Suprapubic skin (tissue), 3 donors: ENCODE data around the gene NRG3.

Experiments
- POLR2AphosphoS5 ChIP-seq, 3 donors: sonication (generic); formaldehyde crosslinking; IDR thresholded peaks; one replicate each; pipeline ENCODE4 v1.6.1; 2017; ENCODE audit warnings: antibody characterized with exemption in 3 of 3
- TF ChIP-seq, protein P1 (sequence below), 2 donors: fragments of 200-600 bp in 1 of 2; fragments of 450-650 bp in 1 of 2; sonication (generic) in 1 of 2; IDR thresholded peaks; one replicate each; pipeline ENCODE4 v1.5.1; 2016 to 2019; ENCODE audit warnings: antibody characterized with exemption in 2 of 2, mild to moderate bottlenecking in 1 of 2, moderate library complexity in 1 of 2

DNA sequence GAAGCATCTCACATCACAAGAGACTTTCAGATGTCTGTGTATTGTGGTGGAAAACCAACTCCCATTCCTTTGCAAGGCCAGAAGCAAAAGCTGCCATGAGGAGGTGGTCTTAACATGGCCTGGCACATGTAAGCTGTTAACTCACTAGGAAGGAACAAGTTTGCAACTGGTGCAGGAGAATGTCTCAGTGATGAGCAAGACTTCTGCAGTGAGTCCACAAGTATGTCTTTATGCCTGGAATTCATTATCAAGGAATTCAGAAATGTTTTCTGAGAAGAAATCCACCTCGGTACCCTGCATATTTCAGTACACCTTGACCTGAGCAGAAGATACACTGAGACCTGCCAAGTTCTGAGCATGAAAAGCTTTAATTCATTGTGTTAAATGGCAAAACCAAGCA lies 1033.1 kb downstream of the NRG3 start:
- TF ChIP-seq, protein P1, sequence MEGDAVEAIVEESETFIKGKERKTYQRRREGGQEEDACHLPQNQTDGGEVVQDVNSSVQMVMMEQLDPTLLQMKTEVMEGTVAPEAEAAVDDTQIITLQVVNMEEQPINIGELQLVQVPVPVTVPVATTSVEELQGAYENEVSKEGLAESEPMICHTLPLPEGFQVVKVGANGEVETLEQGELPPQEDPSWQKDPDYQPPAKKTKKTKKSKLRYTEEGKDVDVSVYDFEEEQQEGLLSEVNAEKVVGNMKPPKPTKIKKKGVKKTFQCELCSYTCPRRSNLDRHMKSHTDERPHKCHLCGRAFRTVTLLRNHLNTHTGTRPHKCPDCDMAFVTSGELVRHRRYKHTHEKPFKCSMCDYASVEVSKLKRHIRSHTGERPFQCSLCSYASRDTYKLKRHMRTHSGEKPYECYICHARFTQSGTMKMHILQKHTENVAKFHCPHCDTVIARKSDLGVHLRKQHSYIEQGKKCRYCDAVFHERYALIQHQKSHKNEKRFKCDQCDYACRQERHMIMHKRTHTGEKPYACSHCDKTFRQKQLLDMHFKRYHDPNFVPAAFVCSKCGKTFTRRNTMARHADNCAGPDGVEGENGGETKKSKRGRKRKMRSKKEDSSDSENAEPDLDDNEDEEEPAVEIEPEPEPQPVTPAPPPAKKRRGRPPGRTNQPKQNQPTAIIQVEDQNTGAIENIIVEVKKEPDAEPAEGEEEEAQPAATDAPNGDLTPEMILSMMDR (IDR thresholded peaks at IDR 0.05) = no peak
- TF ChIP-seq POLR2AphosphoS5 (IDR thresholded peaks at IDR 0.05) = no peak
